GM23338 (cell line): Measurements from ENCODE around the gene APLNR. TPM values are rescaled to one million over a fixed set of nuclear protein-coding genes. Genes with fewer than 3 reads are reported as not detected.

Experiments
- ATAC-seq: fragments of 200-7000 bp; cut with Tn5 transposase; 3 replicates; pipeline ENCODE4 v1.9.1; 2020
- DNase-seq: peaks from one replicate; pipeline ENCODE4 v3.0.0-alpha.2; 2015; ENCODE audit warnings: low spot score
- H2AFZ ChIP-seq: fragments of 200-600 bp; sonication (generic); 2 replicates; pipeline ENCODE4 v1.8.0; 2016; ENCODE audit warnings: antibody characterized with exemption, mild to moderate bottlenecking, moderate library complexity
- H3F3A ChIP-seq: fragments of 200-600 bp; sonication (generic); replicated peaks from 2 replicates; pipeline ENCODE4 v1.8.0; 2017; ENCODE audit warnings: antibody characterized with exemption, mixed run types, low read depth
- H3K27ac ChIP-seq: fragments of 200-600 bp; sonication (generic); 2 replicates; pipeline ENCODE4 v1.6.1; 2016; ENCODE audit warnings: low read depth
- H3K27me3 ChIP-seq: fragments of 200-600 bp; sonication (generic); 2 replicates; pipeline ENCODE4 v1.8.0; 2016; ENCODE audit warnings: mild to moderate bottlenecking, mixed run types, moderate library complexity; ENCODE audit not compliant: insufficient read depth
- H3K36me3 ChIP-seq: fragments of 200-600 bp; sonication (generic); 2 replicates; pipeline ENCODE4 v1.8.0; 2016; ENCODE audit warnings: mild to moderate bottlenecking; ENCODE audit not compliant: insufficient read depth
- H3K4me1 ChIP-seq: fragments of 200-600 bp; sonication (generic); 2 replicates; pipeline ENCODE4 v1.8.0; 2016; ENCODE audit warnings: mild to moderate bottlenecking, moderate library complexity; ENCODE audit not compliant: insufficient read depth
- H3K4me2 ChIP-seq: fragments of 200-600 bp; sonication (generic); 2 replicates; pipeline ENCODE4 v1.7.1; 2017; ENCODE audit warnings: mixed run types
- H3K4me3 ChIP-seq: fragments of 200-600 bp; sonication (generic); 2 replicates; pipeline ENCODE4 v1.6.1; 2016; ENCODE audit warnings: mixed run types
- H3K79me2 ChIP-seq: fragments of 200-600 bp; sonication (generic); replicated peaks from 2 replicates; pipeline ENCODE4 v1.8.0; 2017; ENCODE audit warnings: mild to moderate bottlenecking; ENCODE audit not compliant: insufficient read depth
- H3K9me2 ChIP-seq: fragments of 200-600 bp; sonication (generic); 2 replicates; pipeline ENCODE4 v1.8.0; 2017; ENCODE audit not compliant: insufficient read depth
- H4K20me1 ChIP-seq: fragments of 200-600 bp; sonication (generic); replicated peaks from 2 replicates; pipeline ENCODE4 v1.8.0; 2017; ENCODE audit warnings: mild to moderate bottlenecking; ENCODE audit not compliant: insufficient read depth
- H3K27ac Mint-ChIP-seq: 2 replicates; pipeline ENCODE4 v1.8.0; 2020; ENCODE audit warnings: inconsistent platforms, mild to moderate bottlenecking, moderate library complexity, mixed read lengths
- H3K27me3 Mint-ChIP-seq: 3 replicates; pipeline ENCODE4 v1.8.0; 2022; ENCODE audit warnings: low read depth, mild to moderate bottlenecking, moderate library complexity, mixed read lengths, inconsistent platforms; ENCODE audit not compliant: insufficient read depth, poor library complexity
- H3K36me3 Mint-ChIP-seq: 3 replicates; pipeline ENCODE4 v1.8.0; 2021; ENCODE audit warnings: low read depth, mild to moderate bottlenecking, inconsistent platforms, moderate library complexity, mixed read lengths
- H3K4me1 Mint-ChIP-seq: 3 replicates; pipeline ENCODE4 v1.8.0; 2020; ENCODE audit warnings: mild to moderate bottlenecking, inconsistent platforms, mixed read lengths
- H3K4me3 Mint-ChIP-seq: 3 replicates; pipeline ENCODE4 v1.8.0; 2021; ENCODE audit warnings: moderate library complexity, mild to moderate bottlenecking, inconsistent platforms, mixed read lengths
- H3K9me3 Mint-ChIP-seq: 3 replicates; pipeline ENCODE4 v1.8.0; 2020; ENCODE audit warnings: moderate library complexity, mild to moderate bottlenecking, inconsistent platforms, mixed read lengths
- EZH2 ChIP-seq: fragments of 200-600 bp; sonication (generic); IDR thresholded peaks from one replicate; pipeline ENCODE4 v1.8.0; 2017; ENCODE audit warnings: antibody characterized with exemption, mild to moderate bottlenecking, low read depth; ENCODE audit not compliant: unreplicated experiment
- EZH2phosphoT487 ChIP-seq: fragments of 200-600 bp; sonication (generic); IDR thresholded peaks from one replicate; pipeline ENCODE4 v1.8.1; 2018; ENCODE audit warnings: antibody characterized with exemption; ENCODE audit not compliant: unreplicated experiment
- JUNB ChIP-seq: IDR thresholded peaks from one replicate; pipeline ENCODE4 v1.6.1; 2016; ENCODE audit warnings: antibody characterized with exemption; ENCODE audit not compliant: unreplicated experiment
- POLR2AphosphoS5 ChIP-seq: IDR thresholded peaks from 2 replicates; pipeline ENCODE4 v1.6.1; 2016; ENCODE audit warnings: antibody characterized with exemption, low read depth
- REST ChIP-seq: IDR thresholded peaks from one replicate; pipeline ENCODE4 v1.6.1; 2018; ENCODE audit warnings: antibody characterized with exemption; ENCODE audit not compliant: unreplicated experiment
- STAT1 ChIP-seq: IDR thresholded peaks from one replicate; pipeline ENCODE4 v1.6.1; 2016; ENCODE audit warnings: antibody characterized with exemption; ENCODE audit not compliant: unreplicated experiment
- ZNF114 ChIP-seq: fragments of 250-450 bp; sonication (Bioruptor Pico); IDR thresholded peaks from 2 replicates; pipeline ENCODE4 v1.5.0; 2020; ENCODE audit warnings: mild to moderate bottlenecking, moderate library complexity
- ZNF331 ChIP-seq: fragments of 250-450 bp; sonication (Bioruptor Pico); IDR thresholded peaks from 2 replicates; pipeline ENCODE4 v1.5.0; 2020; ENCODE audit warnings: low read depth, mild to moderate bottlenecking, moderate library complexity
- polyA plus RNA-seq: library from polyadenylated mRNA; unstranded; fragments of >200 nt; fragmentation: Nextera tagmentation; extraction: Ambion mirVana; gene quantifications from 2 replicates; pipeline ENCODE4 v1.2.1, GENCODE V29; 2016
- total RNA-seq: library from RNA; depleted of rRNA; stranded (reverse); fragments of >200 nt; shearing (Covaris generic); gene quantifications from 2 replicates; pipeline ENCODE4 v1.2.3, GENCODE V29; 2014
- TF ChIP-seq, protein P1 (sequence below), 2 experiments: fragments of 200-600 bp in 1 of 2; sonication (generic) in 1 of 2; conservative IDR thresholded peaks; 2 replicates each; pipeline versions ENCODE4 v1.5.1 to v1.6.1; 2016 to 2017; ENCODE audit warnings: antibody characterized with exemption in 2 of 2, low read depth in 2 of 2, mild to moderate bottlenecking in 2 of 2, moderate library complexity in 1 of 2

APLNR gene
- total and polyA plus RNA-seq, 2 experiments from 2014 or later, result 0.10 TPM; not detected in 1

DNA sequence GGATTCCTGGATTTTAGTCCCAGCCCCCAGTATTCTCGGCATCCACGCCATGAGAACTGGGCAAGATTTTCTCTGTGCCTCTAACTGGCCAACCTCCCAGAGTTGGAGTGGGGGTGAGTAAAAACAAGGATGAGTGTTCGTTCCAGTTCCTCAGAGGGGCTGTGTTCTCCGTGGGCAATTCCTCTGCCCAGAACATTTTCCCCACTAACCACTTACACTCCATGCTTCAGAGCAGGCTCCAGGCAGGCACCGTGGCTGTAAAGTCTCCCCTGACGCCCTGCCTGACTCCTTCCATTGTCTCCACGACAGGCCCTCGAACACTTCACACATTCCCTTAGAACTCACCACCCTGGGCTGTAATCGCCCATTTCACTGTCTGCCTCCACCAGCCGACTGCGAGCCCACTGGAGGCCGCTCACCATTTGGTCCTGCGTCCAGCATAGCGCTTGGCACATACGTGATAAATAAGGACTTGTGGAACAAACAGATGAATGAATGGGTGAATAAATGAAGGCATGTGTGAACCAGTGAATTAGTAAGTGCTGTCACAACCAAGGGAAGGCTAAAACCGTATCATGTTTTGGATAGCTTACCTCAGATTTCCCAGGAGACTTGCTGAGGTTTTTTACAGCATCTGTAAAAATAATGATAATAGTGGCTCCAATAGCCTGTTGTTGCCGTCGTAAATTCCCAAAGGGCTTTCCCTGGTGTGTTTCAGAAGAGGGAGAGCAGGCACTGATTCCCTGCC is 6.1 kb downstream of the APLNR start:
- Histone ChIP-seq H3K36me3 (no peaks in the 10 kb centered on the region), H3K79me2 (no peaks in the 10 kb centered on the region), H3K27ac (no peak overlapping the region), H3K4me3 (no peak overlapping the region), H3K9me2 (peaks cover 16% of the 10 kb centered on the region; the same call in 1 of the 2 replicates), H4K20me1 (no peaks in the 10 kb centered on the region), H3K4me2 (no peak overlapping the region), H2AFZ (peak overlapping the region; percentile 95), H3F3A (no peaks in the 10 kb centered on the region), H3K4me1 (no peaks in the 10 kb centered on the region), H3K27me3 (no peaks in the 10 kb centered on the region)
- Mint-ChIP-seq H3K9me3 (no peaks in the 10 kb centered on the region; the same call in 2 of the 3 replicates), H3K27ac (peak overlapping the region; percentile 70; the same call in 1 of the 2 replicates), H3K4me3 (no peak overlapping the region), H3K4me1 (peaks cover 10% of the 10 kb centered on the region; the same call in 2 of the 3 replicates), H3K27me3 (peaks cover 1% of the 10 kb centered on the region), H3K36me3 (no peaks in the 10 kb centered on the region)
- TF ChIP-seq JUNB (peak; percentile 92), STAT1 (no peak)
- ATAC-seq, result peak; percentile 96
- DNase-seq, result peak; percentile 34

GRCh38 chr11:57230316-57230715 is 6.7 kb downstream of the APLNR start:
- Histone ChIP-seq H2AFZ (peak overlapping the region; percentile 95), H3K27ac (no peak overlapping the region), H3K4me2 (no peak overlapping the region), H3F3A (no peaks in the 10 kb centered on the region), H3K36me3 (no peaks in the 10 kb centered on the region), H3K4me1 (no peaks in the 10 kb centered on the region), H3K27me3 (no peaks in the 10 kb centered on the region), H3K79me2 (no peaks in the 10 kb centered on the region), H4K20me1 (no peaks in the 10 kb centered on the region), H3K9me2 (peaks cover 16% of the 10 kb centered on the region; the same call in 1 of the 2 replicates), H3K4me3 (no peak overlapping the region)
- no peak overlapping the region for H3K27ac Mint-ChIP-seq
- H3K4me1 Mint-ChIP-seq, result peaks cover 10% of the 10 kb centered on the region; the same call in 2 of the 3 replicates
- H3K9me3 Mint-ChIP-seq, result no peaks in the 10 kb centered on the region; the same call in 2 of the 3 replicates
- no peaks in the 10 kb centered on the region for H3K36me3 Mint-ChIP-seq
- no peak overlapping the region for H3K4me3 Mint-ChIP-seq
- DNase-seq (no peak), ATAC-seq (no peak)
- H3K27me3 Mint-ChIP-seq, result no peaks in the 10 kb centered on the region
- no peak for TF ChIP-seq EZH2phosphoT487
- no peak for TF ChIP-seq ZNF331 (CRISPR knock-in tag)
- TF ChIP-seq, protein P1, sequence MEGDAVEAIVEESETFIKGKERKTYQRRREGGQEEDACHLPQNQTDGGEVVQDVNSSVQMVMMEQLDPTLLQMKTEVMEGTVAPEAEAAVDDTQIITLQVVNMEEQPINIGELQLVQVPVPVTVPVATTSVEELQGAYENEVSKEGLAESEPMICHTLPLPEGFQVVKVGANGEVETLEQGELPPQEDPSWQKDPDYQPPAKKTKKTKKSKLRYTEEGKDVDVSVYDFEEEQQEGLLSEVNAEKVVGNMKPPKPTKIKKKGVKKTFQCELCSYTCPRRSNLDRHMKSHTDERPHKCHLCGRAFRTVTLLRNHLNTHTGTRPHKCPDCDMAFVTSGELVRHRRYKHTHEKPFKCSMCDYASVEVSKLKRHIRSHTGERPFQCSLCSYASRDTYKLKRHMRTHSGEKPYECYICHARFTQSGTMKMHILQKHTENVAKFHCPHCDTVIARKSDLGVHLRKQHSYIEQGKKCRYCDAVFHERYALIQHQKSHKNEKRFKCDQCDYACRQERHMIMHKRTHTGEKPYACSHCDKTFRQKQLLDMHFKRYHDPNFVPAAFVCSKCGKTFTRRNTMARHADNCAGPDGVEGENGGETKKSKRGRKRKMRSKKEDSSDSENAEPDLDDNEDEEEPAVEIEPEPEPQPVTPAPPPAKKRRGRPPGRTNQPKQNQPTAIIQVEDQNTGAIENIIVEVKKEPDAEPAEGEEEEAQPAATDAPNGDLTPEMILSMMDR (conservative IDR thresholded peaks at IDR 0.05; ENCODE audit: low read depth in 2 of 2), result no peak
- no peak for TF ChIP-seq EZH2
- no peak for TF ChIP-seq POLR2AphosphoS5
- no peak for TF ChIP-seq STAT1
- TF ChIP-seq REST, result no peak
- TF ChIP-seq ZNF114 (CRISPR knock-in tag), result no peak
- TF ChIP-seq JUNB, result no peak
